B cell (primary cell): Measurements from ENCODE around the gene HRK. TPM values are rescaled to one million over a fixed set of nuclear protein-coding genes. Genes with fewer than 3 reads are reported as not detected.

ENCODE experiments used
- ATAC-seq: fragments of 200-7000 bp; cut with Tn5 transposase; one replicate; pipeline ENCODE4 v1.10.0; 2021; ENCODE audit warnings: low read depth, mild to moderate bottlenecking, moderate number of reproducible peaks, moderate library complexity
- CTCF ChIA-PET: fragments of 350-600 bp; sonication (Branson Sonifier 250); formaldehyde crosslinking; loops from one replicate; lab custom pipeline; 2021; ENCODE audit warnings: antibody characterized with exemption, inconsistent platforms; lab: Charles Lee
- POLR2A ChIA-PET: fragments of 350-600 bp; sonication (Branson Sonifier 250); formaldehyde crosslinking; loops from one replicate; lab custom pipeline; 2021; ENCODE audit warnings: antibody characterized with exemption; lab: Charles Lee
- DNase-seq: peaks from one replicate; pipeline ENCODE4 v3.0.0; 2013
- H2AFZ ChIP-seq: 2 replicates; pipeline ENCODE4 v1.6.1; 2012; ENCODE audit warnings: mild to moderate bottlenecking, low read depth, low read length; ENCODE audit not compliant: insufficient read depth, poor library complexity, severe bottlenecking
- H3K27ac ChIP-seq, 2 donors: 1 replicate in 1 of 2; 2 replicates in 1 of 2; pipeline ENCODE4 v1.5.1; 2012 to 2013; ENCODE audit warnings: low read length in 2 of 2, mild to moderate bottlenecking in 2 of 2, moderate library complexity in 1 of 2
- H3K27me3 ChIP-seq, 4 experiments: fragments of 200-600 bp in 1 of 4; sonication (generic) in 1 of 4; replicated peaks in 1 of 4; 1 replicate in 2 of 4; 2 replicates in 2 of 4; pipeline versions ENCODE4 v1.6.1 to v1.7.0; 2013 to 2016; ENCODE audit warnings: low read length in 3 of 4, mild to moderate bottlenecking in 2 of 4, mixed read lengths in 1 of 4, moderate library complexity in 1 of 4; ENCODE audit not compliant: insufficient read depth in 4 of 4, control insufficient read depth in 3 of 4; ENCODE audit errors: control extremely low read depth in 1 of 4
- H3K36me3 ChIP-seq, 2 experiments: replicated peaks in 1 of 2; 1 replicate in 1 of 2; 2 replicates in 1 of 2; pipeline versions ENCODE4 v1.6.1 to v1.7.1; 2013; ENCODE audit warnings: low read length in 1 of 2; ENCODE audit not compliant: insufficient read depth in 2 of 2, control insufficient read depth in 1 of 2; ENCODE audit errors: control extremely low read depth in 1 of 2, extremely low read depth in 1 of 2
- H3K4me1 ChIP-seq, 2 donors: fragments of 200-600 bp in 1 of 2; sonication (generic) in 1 of 2; 1 replicate in 1 of 2; 2 replicates in 1 of 2; pipeline versions ENCODE4 v1.5.1 to v1.6.1; 2013 to 2017; ENCODE audit warnings: low read length in 2 of 2; ENCODE audit not compliant: control insufficient read depth in 2 of 2, insufficient read depth in 2 of 2
- H3K4me2 ChIP-seq: replicated peaks from 2 replicates; pipeline ENCODE3; 2012; ENCODE audit warnings: mild to moderate bottlenecking, low read depth, low read length; ENCODE audit not compliant: poor library complexity, severe bottlenecking
- H3K4me3 ChIP-seq, 5 experiments: fragments of 200-600 bp in 1 of 5; sonication (generic) in 1 of 5; 1 replicate in 3 of 5; 2 replicates in 2 of 5; pipeline versions ENCODE4 v1.5.1 to v1.7.0; 2011 to 2016; ENCODE audit warnings: low read length in 4 of 5, mild to moderate bottlenecking in 4 of 5, low read depth in 2 of 5, control low read depth in 1 of 5, moderate library complexity in 1 of 5; ENCODE audit not compliant: insufficient read depth in 1 of 5; ENCODE audit errors: control extremely low read depth in 1 of 5, extremely low read depth in 1 of 5
- H3K79me2 ChIP-seq: fragments of 200-600 bp; sonication (generic); one replicate; pipeline ENCODE4 v1.6.0; 2016; ENCODE audit warnings: low read length; ENCODE audit not compliant: control insufficient read depth, insufficient read depth
- H3K9ac ChIP-seq: fragments of 200-600 bp; sonication (generic); 2 replicates; pipeline ENCODE4 v1.6.1; 2017; ENCODE audit warnings: mild to moderate bottlenecking, low read length, moderate library complexity
- H3K9me3 ChIP-seq, 3 donors: one replicate each; pipeline versions ENCODE4 v1.6.1 to v1.7.1; 2013; ENCODE audit warnings: low read length in 2 of 3; ENCODE audit not compliant: control insufficient read depth in 2 of 3, insufficient read depth in 1 of 3; ENCODE audit errors: control extremely low read depth in 1 of 3
- H4K20me1 ChIP-seq: 2 replicates; pipeline ENCODE4 v1.6.0; 2012; ENCODE audit warnings: mild to moderate bottlenecking, low read length; ENCODE audit not compliant: insufficient read depth, control insufficient read depth, poor library complexity, severe bottlenecking
- H3K27ac Mint-ChIP-seq: one replicate; pipeline ENCODE4 v1.8.0; 2021; ENCODE audit warnings: mixed read lengths
- H3K27me3 Mint-ChIP-seq: one replicate; pipeline ENCODE4 v1.8.0; 2021; ENCODE audit warnings: mixed read lengths
- H3K4me1 Mint-ChIP-seq: one replicate; pipeline ENCODE4 v1.8.0; 2021; ENCODE audit warnings: mixed read lengths
- H3K4me3 Mint-ChIP-seq: one replicate; pipeline ENCODE4 v1.8.0; 2021; ENCODE audit warnings: mixed read lengths
- H3K9me3 Mint-ChIP-seq: one replicate; pipeline ENCODE4 v1.8.0; 2022; ENCODE audit warnings: mixed read lengths; ENCODE audit not compliant: insufficient read depth
- EZH2 ChIP-seq: IDR thresholded peaks from 2 replicates; pipeline ENCODE4 v1.6.1; 2012; ENCODE audit warnings: borderline replicate concordance, low read depth, mild to moderate bottlenecking, moderate library complexity, low read length; ENCODE audit not compliant: insufficient read depth, poor library complexity, severe bottlenecking
- WGBS: methylation state at CpG from one replicate; pipeline ENCODE4 v1.1.5; 2013; ENCODE audit warnings: missing lambda C conversion rate; ENCODE audit not compliant: insufficient coverage; 5-methylcytosine and 5-hydroxymethylcytosine counted together
- intact Hi-C: fragments of 100-400 bp; cut with micrococcal nuclease; formaldehyde crosslinking; loops from one replicate; pipeline ENCODE4 v1.10.0; 2022
- polyA plus RNA-seq: library from polyadenylated mRNA; depleted of rRNA; stranded (reverse); fragments of >200 nt; gene quantifications from 2 replicates; pipeline ENCODE4 v1.2.3, GENCODE V29; 2012
- total RNA-seq, 2 donors: library from RNA; stranded (reverse); fragments of 120-200 nt in 1 of 2; gene quantifications; 1 replicate in 1 of 2; 2 replicates in 1 of 2; pipeline versions ENCODE4 v1.2.3 to v1.2.4, GENCODE V29; 2013 to 2022
- TF ChIP-seq, protein P1 (sequence below): fragments of 200-600 bp; IDR thresholded peaks from one replicate; pipeline ENCODE4 v1.8.0; 2022; ENCODE audit warnings: antibody characterized with exemption, mild to moderate bottlenecking

The HRK gene
- total and polyA plus RNA-seq, 2 donors (not counting 1 experiment from before 2014, with no cell fraction given), result 1.8 to 45.1 TPM

GRCh38 chr12:116862167-116862566, 19.1 kb downstream of the HRK start:
- Histone ChIP-seq H3K27ac (peak overlapping the region in 1 of 2 donors; percentile 7), H3K4me2 (no peak overlapping the region)
- peak overlapping the region; percentile 78 for H3K4me3 Mint-ChIP-seq

GRCh38 chr12:116861320-116861719, 19.9 kb downstream of the HRK start:
- peaks cover 65% of the 10 kb centered on the region for H3K4me1 Mint-ChIP-seq
- Histone ChIP-seq H3K36me3 (no peaks in the 10 kb centered on the region), H3K4me1 (peaks cover 21 to 53% of the 10 kb centered on the region in 2 donors), H3K27ac (no peak overlapping the region), H3K79me2 (no peaks in the 10 kb centered on the region), H3K9me3 (peaks cover 0 to 4% (median 0%) of the 10 kb centered on the region in 3 donors), H3K27me3 (no peaks in the 10 kb centered on the region), H3K4me3 (no peak overlapping the region), H2AFZ (no peak overlapping the region), H3K4me2 (peak overlapping the region; percentile 46), H4K20me1 (no peaks in the 10 kb centered on the region), H3K9ac (no peak overlapping the region)
- no peaks in the 10 kb centered on the region for H3K27me3 Mint-ChIP-seq
- ChIA-PET POLR2A (interaction anchor here (1.3 to 1.7 kb wide), 3 partner anchors 12 to 123 kb away, joined by 3 to 4 read pairs (median 3); partner anchors contain the start of genes RNFT2 and SPRING1), CTCF (interaction anchor here (0.7 to 2.0 kb wide), 4 partner anchors 8 to 42 kb away, joined by 3 to 9 read pairs (median 6); partner anchors contain the start of gene HRK)
- 8% methylated on average over 6 of the region's 12 CpGs for WGBS
- no peaks in the 10 kb centered on the region for H3K9me3 Mint-ChIP-seq
- DNase-seq (peak; percentile 77), ATAC-seq (peak; percentile 67)
- H3K4me3 Mint-ChIP-seq, result peak overlapping the region; percentile 78
- peak overlapping the region; percentile 86 for H3K27ac Mint-ChIP-seq
- intact Hi-C loops, result loop anchor here (2.0 kb wide), 1 partner anchor 19 kb away; the partner anchor contains the start of gene HRK
- TF ChIP-seq, protein P1, sequence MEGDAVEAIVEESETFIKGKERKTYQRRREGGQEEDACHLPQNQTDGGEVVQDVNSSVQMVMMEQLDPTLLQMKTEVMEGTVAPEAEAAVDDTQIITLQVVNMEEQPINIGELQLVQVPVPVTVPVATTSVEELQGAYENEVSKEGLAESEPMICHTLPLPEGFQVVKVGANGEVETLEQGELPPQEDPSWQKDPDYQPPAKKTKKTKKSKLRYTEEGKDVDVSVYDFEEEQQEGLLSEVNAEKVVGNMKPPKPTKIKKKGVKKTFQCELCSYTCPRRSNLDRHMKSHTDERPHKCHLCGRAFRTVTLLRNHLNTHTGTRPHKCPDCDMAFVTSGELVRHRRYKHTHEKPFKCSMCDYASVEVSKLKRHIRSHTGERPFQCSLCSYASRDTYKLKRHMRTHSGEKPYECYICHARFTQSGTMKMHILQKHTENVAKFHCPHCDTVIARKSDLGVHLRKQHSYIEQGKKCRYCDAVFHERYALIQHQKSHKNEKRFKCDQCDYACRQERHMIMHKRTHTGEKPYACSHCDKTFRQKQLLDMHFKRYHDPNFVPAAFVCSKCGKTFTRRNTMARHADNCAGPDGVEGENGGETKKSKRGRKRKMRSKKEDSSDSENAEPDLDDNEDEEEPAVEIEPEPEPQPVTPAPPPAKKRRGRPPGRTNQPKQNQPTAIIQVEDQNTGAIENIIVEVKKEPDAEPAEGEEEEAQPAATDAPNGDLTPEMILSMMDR, result no peak
- TF ChIP-seq EZH2, result no peak

More at GRCh38 chr12:116862167-116862566, 19.1 kb downstream of the HRK start:
- POLR2A ChIA-PET, result interaction anchor here (1.5 kb wide), 1 partner anchor 16 kb away, joined by 3 read pairs; no protein-coding TSS in a partner anchor
- no peak overlapping the region for H2AFZ ChIP-seq
- no peaks in the 10 kb centered on the region for H3K36me3 ChIP-seq
- CTCF ChIA-PET, result interaction anchor here (1.6 kb wide), 1 partner anchor 20 kb away, joined by 13 read pairs; the partner anchor contains the start of gene HRK
- peaks cover 12 to 45% of the 10 kb centered on the region in 2 donors for H3K4me1 ChIP-seq
- H3K27ac Mint-ChIP-seq, result peak overlapping the region; percentile 86
- H3K4me1 Mint-ChIP-seq, result peaks cover 59% of the 10 kb centered on the region
- intact Hi-C loops, result no loop called here
- DNase-seq (no peak), ATAC-seq (no peak)
- no peaks in the 10 kb centered on the region for H3K27me3 Mint-ChIP-seq
- 100% methylated on average over 2 of the region's 4 CpGs for WGBS
- no peak overlapping the region for H3K9ac ChIP-seq
- H3K27me3 ChIP-seq, result no peaks in the 10 kb centered on the region
- H3K4me3 ChIP-seq, result no peak overlapping the region
- no peaks in the 10 kb centered on the region for H3K79me2 ChIP-seq
- H3K9me3 Mint-ChIP-seq, result no peaks in the 10 kb centered on the region
- peaks cover 0 to 4% (median 0%) of the 10 kb centered on the region in 3 donors for H3K9me3 ChIP-seq
- TF ChIP-seq, protein P1, result no peak
- TF ChIP-seq EZH2, result no peak
- no peaks in the 10 kb centered on the region for H4K20me1 ChIP-seq
